Mesenchymal stem cell (in vitro differentiated cells and primary cell): Measurements from ENCODE around the gene SNTG2.

ENCODE experiments used
- DNase-seq: peaks from one replicate; pipeline ENCODE4 v3.0.0-alpha.2; 2013
- H2AFZ ChIP-seq: one replicate; pipeline ENCODE4 v1.6.1; 2013; ENCODE audit warnings: low read depth, mild to moderate bottlenecking, control low read depth, inconsistent platforms, low read length, moderate library complexity
- H2AK5ac ChIP-seq: 2 replicates; pipeline ENCODE4 v1.6.1; 2013; ENCODE audit warnings: low read length, moderate library complexity, mild to moderate bottlenecking, inconsistent platforms; ENCODE audit not compliant: severe bottlenecking
- H2BK120ac ChIP-seq: one replicate; pipeline ENCODE4 v1.6.1; 2013; ENCODE audit warnings: low read depth, mild to moderate bottlenecking, inconsistent platforms, low read length, moderate library complexity
- H2BK12ac ChIP-seq, 2 experiments: one replicate each; pipeline ENCODE4 v1.6.1; 2013; ENCODE audit warnings: inconsistent platforms in 2 of 2, low read length in 2 of 2, mild to moderate bottlenecking in 2 of 2, moderate library complexity in 2 of 2, control low read depth in 1 of 2
- H2BK15ac ChIP-seq: one replicate; pipeline ENCODE4 v1.6.1; 2013; ENCODE audit warnings: mild to moderate bottlenecking, low read depth, inconsistent platforms; ENCODE audit not compliant: poor library complexity, severe bottlenecking
- H2BK5ac ChIP-seq: 2 replicates; pipeline ENCODE4 v1.6.1; 2013; ENCODE audit warnings: low read depth, mild to moderate bottlenecking, low read length, control low read depth, inconsistent platforms; ENCODE audit not compliant: poor library complexity, severe bottlenecking
- H3K14ac ChIP-seq, 2 experiments: one replicate each; pipeline ENCODE4 v1.6.1; 2013; ENCODE audit warnings: inconsistent platforms in 2 of 2, low read length in 2 of 2, control low read depth in 1 of 2, mild to moderate bottlenecking in 1 of 2, moderate library complexity in 1 of 2
- H3K18ac ChIP-seq, 2 experiments: one replicate each; pipeline ENCODE4 v1.6.1; 2013; ENCODE audit warnings: inconsistent platforms in 2 of 2, low read length in 2 of 2, control low read depth in 1 of 2, low read depth in 1 of 2, mild to moderate bottlenecking in 1 of 2
- H3K23ac ChIP-seq, 2 experiments: one replicate each; pipeline ENCODE4 v1.6.1; 2013; ENCODE audit warnings: inconsistent platforms in 2 of 2, low read length in 2 of 2, mild to moderate bottlenecking in 2 of 2, moderate library complexity in 2 of 2, control low read depth in 1 of 2
- H3K27ac ChIP-seq: 2 replicates; pipeline ENCODE4 v1.5.1; 2013; ENCODE audit warnings: mild to moderate bottlenecking, moderate library complexity, low read length, control low read depth, inconsistent platforms; ENCODE audit not compliant: poor library complexity, severe bottlenecking
- H3K27me3 ChIP-seq, 2 experiments: 2 replicates each; pipeline versions ENCODE4 v1.6.1 to v1.7.0; 2013; ENCODE audit warnings: low read length in 2 of 2, mild to moderate bottlenecking in 2 of 2, moderate library complexity in 2 of 2, control low read depth in 1 of 2, inconsistent platforms in 1 of 2; ENCODE audit not compliant: control insufficient read depth in 1 of 2, insufficient read depth in 1 of 2
- H3K36me3 ChIP-seq, 2 experiments: 2 replicates each; pipeline versions ENCODE4 v1.6.1 to v1.7.0; 2013; ENCODE audit warnings: low read length in 2 of 2, control low read depth in 1 of 2, inconsistent platforms in 1 of 2, low read depth in 1 of 2, mild to moderate bottlenecking in 1 of 2; ENCODE audit not compliant: insufficient read depth in 2 of 2, control insufficient read depth in 1 of 2
- H3K4ac ChIP-seq, 2 experiments: one replicate each; pipeline ENCODE4 v1.6.1; 2013; ENCODE audit warnings: inconsistent platforms in 2 of 2, low read length in 2 of 2, mild to moderate bottlenecking in 2 of 2, moderate library complexity in 2 of 2, control low read depth in 1 of 2, low read depth in 1 of 2
- H3K4me1 ChIP-seq: 2 replicates; pipeline ENCODE4 v1.6.1; 2013; ENCODE audit warnings: low read depth, low read length, control low read depth; ENCODE audit not compliant: control insufficient read depth, insufficient read depth
- H3K4me2 ChIP-seq: 2 replicates; pipeline ENCODE4 v1.6.1; 2013; ENCODE audit warnings: low read length, mild to moderate bottlenecking, inconsistent platforms; ENCODE audit not compliant: poor library complexity, severe bottlenecking
- H3K4me3 ChIP-seq, 2 experiments: 2 replicates each; pipeline versions ENCODE4 v1.5.1 to v1.7.0; 2013; ENCODE audit warnings: low read length in 2 of 2, mild to moderate bottlenecking in 2 of 2, control low read depth in 1 of 2, low read depth in 1 of 2; ENCODE audit not compliant: insufficient read depth in 1 of 2
- H3K79me1 ChIP-seq: replicated peaks from 2 replicates; pipeline ENCODE4 v1.6.1; 2013; ENCODE audit warnings: mild to moderate bottlenecking, control low read depth, low read length, inconsistent platforms; ENCODE audit not compliant: poor library complexity, severe bottlenecking
- H3K9ac ChIP-seq: 2 replicates; pipeline ENCODE4 v1.7.0; 2013; ENCODE audit warnings: mild to moderate bottlenecking, low read length, moderate library complexity
- H3K9me3 ChIP-seq: 2 replicates; pipeline ENCODE4 v1.7.0; 2013; ENCODE audit warnings: mild to moderate bottlenecking, low read length; ENCODE audit not compliant: control insufficient read depth
- H4K8ac ChIP-seq: one replicate; pipeline ENCODE4 v1.6.1; 2013; ENCODE audit warnings: inconsistent platforms, mild to moderate bottlenecking, low read length, moderate library complexity
- H4K91ac ChIP-seq: one replicate; pipeline ENCODE4 v1.6.1; 2013; ENCODE audit warnings: mild to moderate bottlenecking, low read length, inconsistent platforms
- WGBS: methylation state at CpG from one replicate; pipeline ENCODE4 v1.1.7; 2013; ENCODE audit warnings: mixed read lengths; 5-methylcytosine and 5-hydroxymethylcytosine counted together

SNTG2 gene

DNA sequence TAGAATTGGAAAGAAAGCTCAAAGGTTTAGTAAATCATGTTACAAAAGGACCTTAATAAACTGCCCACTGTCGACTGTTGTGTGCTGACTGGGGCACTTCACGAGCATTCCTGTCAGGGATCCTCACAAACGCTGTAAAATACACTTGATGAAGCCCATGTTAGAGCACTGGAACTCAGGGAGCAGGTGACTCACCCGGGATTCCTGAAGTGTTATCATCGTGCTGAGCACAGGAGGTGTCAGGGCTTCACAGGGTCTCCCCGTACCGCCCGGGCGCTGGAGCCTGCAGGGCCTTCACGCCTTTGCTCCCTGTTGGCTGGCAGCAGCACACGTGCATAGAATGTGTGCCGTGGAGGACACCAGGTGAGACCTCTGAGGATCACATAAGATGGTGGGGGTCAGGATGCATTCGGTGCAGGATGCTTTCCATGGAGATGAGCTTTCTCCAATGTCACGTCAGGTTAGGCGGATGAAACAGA lies 187.3 kb downstream of the SNTG2 start:
- Histone ChIP-seq H3K14ac (no peak overlapping the region), H2BK12ac (no peak overlapping the region), H3K9ac (no peak overlapping the region), H2BK15ac (no peak overlapping the region), H4K8ac (no peak overlapping the region), H3K4me3 (no peak overlapping the region), H2AFZ (no peak overlapping the region), H2AK5ac (no peak overlapping the region), H3K4me2 (no peak overlapping the region), H3K27me3 (peaks cover 0 to 11% of the 10 kb centered on the region in 2 experiments), H3K27ac (no peak overlapping the region), H3K79me1 (no peaks in the 10 kb centered on the region), H3K23ac (no peak overlapping the region), H4K91ac (no peak overlapping the region), H2BK120ac (no peak overlapping the region), H3K4ac (no peak overlapping the region), H3K36me3 (no peaks in the 10 kb centered on the region), H3K4me1 (peaks cover 5% of the 10 kb centered on the region), H3K9me3 (no peaks in the 10 kb centered on the region), H2BK5ac (no peak overlapping the region), H3K18ac (no peak overlapping the region)
- no peak for DNase-seq
- WGBS = 75% methylated on average over 15 of the region's 15 CpGs

DNA sequence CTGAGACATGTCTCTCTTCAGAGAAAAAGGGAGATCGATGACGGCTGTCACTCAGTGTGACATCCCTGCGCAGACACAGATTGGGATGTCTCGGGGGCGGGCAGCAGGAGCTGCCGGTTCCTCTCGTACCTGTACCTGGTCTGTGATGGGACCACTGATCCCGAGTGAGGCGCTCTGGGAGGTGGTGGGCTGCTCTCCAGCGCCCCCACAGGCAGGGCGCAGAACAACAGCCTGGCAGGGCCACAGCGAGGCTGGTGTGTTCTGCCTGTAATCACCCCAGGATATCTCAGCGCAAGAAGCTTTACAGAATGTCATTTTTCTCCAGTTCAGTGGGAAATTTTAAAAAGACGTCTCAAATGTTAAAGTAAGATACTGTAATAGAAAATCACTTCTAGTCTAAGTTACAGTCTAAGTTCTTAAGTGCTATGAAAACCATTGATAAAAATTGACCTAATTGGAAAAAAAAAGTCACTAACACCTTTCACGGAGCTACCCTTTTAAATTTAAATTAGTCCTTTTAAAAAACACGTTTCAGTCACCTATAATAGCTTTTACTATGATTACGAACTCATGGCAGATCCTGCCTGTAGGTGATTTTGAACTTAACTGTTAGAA lies 189.8 kb downstream of the SNTG2 start:
- WGBS = 15% methylated on average over 11 of the region's 17 CpGs
- Histone ChIP-seq H3K4me2 (no peak overlapping the region), H4K8ac (no peak overlapping the region)

DNA sequence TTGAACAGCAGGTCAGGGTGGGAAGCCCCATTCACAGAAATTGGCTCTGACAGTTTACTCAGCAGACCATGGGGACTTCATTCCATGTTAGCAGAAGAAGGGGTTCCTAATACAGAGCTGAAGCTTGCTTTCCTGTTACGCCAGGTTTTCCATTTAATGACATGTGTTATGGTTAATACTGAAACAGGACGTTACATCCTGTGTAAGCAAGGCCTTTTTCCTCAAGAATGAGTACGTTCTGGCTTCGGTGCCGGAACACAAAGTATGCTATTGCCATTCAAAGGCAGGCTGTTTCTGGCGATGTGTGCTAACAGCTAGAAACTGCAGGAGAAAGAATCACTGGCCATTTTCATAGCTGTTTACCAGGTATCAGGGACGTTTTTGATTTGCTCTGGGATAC lies 190.4 kb downstream of the SNTG2 start:
- Histone ChIP-seq H3K4me1 (peaks cover 5% of the 10 kb centered on the region), H3K23ac (no peak overlapping the region), H2BK12ac (no peak overlapping the region), H2BK120ac (no peak overlapping the region), H3K9me3 (no peaks in the 10 kb centered on the region), H2BK15ac (no peak overlapping the region), H3K4ac (no peak overlapping the region), H4K91ac (no peak overlapping the region), H3K27me3 (peaks cover 0 to 11% of the 10 kb centered on the region in 2 experiments), H3K14ac (no peak overlapping the region), H4K8ac (no peak overlapping the region), H2BK5ac (no peak overlapping the region), H2AK5ac (no peak overlapping the region), H3K79me1 (no peaks in the 10 kb centered on the region), H3K4me2 (no peak overlapping the region), H3K4me3 (no peak overlapping the region), H3K36me3 (no peaks in the 10 kb centered on the region), H3K27ac (no peak overlapping the region), H3K18ac (no peak overlapping the region), H2AFZ (no peak overlapping the region), H3K9ac (no peak overlapping the region)
- no peak for DNase-seq
- WGBS = 68% methylated on average over 7 of the region's 7 CpGs

More for the DNA sequence above, 189.8 kb downstream of the SNTG2 start:
- Histone ChIP-seq H3K9me3 (no peaks in the 10 kb centered on the region), H2AFZ (no peak overlapping the region), H2AK5ac (no peak overlapping the region), H2BK120ac (no peak overlapping the region), H3K27me3 (peaks cover 0 to 11% of the 10 kb centered on the region in 2 experiments), H3K4me3 (peak overlapping the region in 1 of 2 experiments; percentile 3), H3K79me1 (no peaks in the 10 kb centered on the region), H3K4ac (no peak overlapping the region), H2BK15ac (no peak overlapping the region), H3K18ac (no peak overlapping the region), H3K23ac (no peak overlapping the region), H3K14ac (no peak overlapping the region), H3K9ac (no peak overlapping the region), H2BK5ac (no peak overlapping the region), H3K27ac (no peak overlapping the region), H3K36me3 (no peaks in the 10 kb centered on the region), H3K4me1 (peaks cover 5% of the 10 kb centered on the region), H2BK12ac (no peak overlapping the region), H4K91ac (no peak overlapping the region)
- DNase-seq = no peak

DNA sequence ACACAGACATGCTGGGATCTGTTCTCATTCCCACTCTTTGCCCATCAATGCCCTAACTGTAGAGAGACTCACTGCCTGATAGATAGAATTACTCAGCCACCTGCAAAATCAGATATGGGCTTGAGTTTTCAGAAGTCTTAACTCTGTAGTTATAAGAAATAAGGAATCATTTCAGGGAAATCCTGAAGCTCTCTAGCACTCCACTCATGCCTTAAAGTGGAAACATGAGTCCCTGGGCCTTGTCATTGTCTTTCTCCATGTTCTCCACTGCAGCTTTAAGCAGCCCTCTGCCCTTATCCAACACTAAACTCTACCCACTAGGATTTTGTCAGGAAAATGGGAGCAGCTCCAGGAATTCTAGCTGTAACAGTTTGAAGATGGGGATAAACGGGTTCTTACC lies 192.5 kb downstream of the SNTG2 start:
- Histone ChIP-seq H3K27me3 (peaks cover 0 to 4% of the 10 kb centered on the region in 2 experiments), H3K79me1 (no peaks in the 10 kb centered on the region), H3K4me3 (no peak overlapping the region), H3K4ac (no peak overlapping the region), H3K4me2 (no peak overlapping the region), H2BK15ac (no peak overlapping the region), H2BK5ac (no peak overlapping the region), H2AFZ (no peak overlapping the region), H2AK5ac (no peak overlapping the region), H2BK120ac (no peak overlapping the region), H3K9ac (no peak overlapping the region), H3K9me3 (no peaks in the 10 kb centered on the region), H3K23ac (no peak overlapping the region), H4K8ac (no peak overlapping the region), H3K27ac (no peak overlapping the region), H4K91ac (no peak overlapping the region), H3K14ac (no peak overlapping the region), H2BK12ac (no peak overlapping the region), H3K18ac (no peak overlapping the region), H3K36me3 (no peaks in the 10 kb centered on the region), H3K4me1 (peaks cover 3% of the 10 kb centered on the region)
- no peak for DNase-seq
- 88% methylated on average over 1 of the region's 1 CpG for WGBS
